ENCODE measurements around the gene GPR35. TPM values are rescaled to one million over a fixed set of nuclear protein-coding genes. Genes with fewer than 3 reads are reported as not detected.

Gene GPR35
- total and polyA plus RNA-seq, 2 donors (not counting 3 experiments of a cell fraction or from before 2014, with no cell fraction given), result 0.18 to 0.33 TPM

DNA sequence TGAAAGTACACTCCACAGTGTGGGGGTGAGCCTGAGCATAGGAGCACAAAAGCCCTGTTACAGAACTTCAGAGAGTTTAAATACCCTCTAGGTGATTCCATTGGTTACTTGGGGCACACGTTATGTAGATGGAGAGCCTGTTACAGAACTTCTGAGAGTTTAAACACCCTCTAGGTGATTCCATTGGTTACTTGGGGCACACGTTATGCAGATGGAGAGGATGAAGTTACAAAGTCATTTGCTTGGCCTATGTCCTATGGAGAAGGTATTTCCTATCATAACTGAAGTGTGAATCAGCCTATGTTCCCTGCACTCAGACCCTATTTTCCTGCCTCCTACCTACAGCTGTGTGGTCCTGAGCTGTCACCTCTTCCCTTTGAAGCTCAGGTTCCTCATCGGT, 42.5 kb upstream of the GPR35 start:
- no peak overlapping the region for H3K4me3 ChIP-seq (replicated peaks in 1 of 3; ENCODE audit: insufficient read depth in 1 of 3, low read depth in 1 of 3, low read length in 3 of 3)
- H3K9ac ChIP-seq (replicated peaks; ENCODE audit: extremely low read depth, insufficient read depth, low read length), result no peak overlapping the region
- dilution Hi-C loops (cut with MboI; ENCODE audit: extremely low pct_ligation_motif_present, low sequenced_read_pairs), result no loop called here
- peaks cover 0 to 7% of the 10 kb centered on the region in 2 experiments for H3K36me3 ChIP-seq (ENCODE audit: control insufficient read depth in 2 of 2, extremely low read depth in 1 of 2, insufficient read depth in 2 of 2, low read length in 2 of 2)
- H3K27me3 ChIP-seq (ENCODE audit: control insufficient read depth in 2 of 2, insufficient read depth in 2 of 2, low read length in 2 of 2), result no peaks in the 10 kb centered on the region
- no peak overlapping the region for H3K4me2 ChIP-seq (ENCODE audit: insufficient read depth, low read length)
- no TSS peak for BruUV-seq (replicated peaks)
- intact Hi-C loops (cut with micrococcal nuclease), result no loop called here
- H3K27ac ChIP-seq (ENCODE audit: insufficient read depth, low read depth, low read length), result no peak overlapping the region
- POLR2A ChIA-PET, result no interaction called here
- DNase-seq (ENCODE audit: low read depth, low spot score), result no peak
- H3K79me2 ChIP-seq (ENCODE audit: control insufficient read depth, insufficient read depth, low read length), result peaks cover 38% of the 10 kb centered on the region
- no peaks in the 10 kb centered on the region for H4K20me1 ChIP-seq (replicated peaks; ENCODE audit: control insufficient read depth, extremely low read depth, insufficient read depth, low read length)
- CTCF ChIA-PET, result interaction anchor here (1.2 to 1.4 kb wide), 2 partner anchors 13 to 17 kb away, joined by 3 to 5 read pairs; no protein-coding TSS in a partner anchor
- no peaks in the 10 kb centered on the region for H3K9me3 ChIP-seq (replicated peaks; ENCODE audit: control insufficient read depth, insufficient read depth, low read length)
- FAIRE-seq, result no peak
- H3K4me1 ChIP-seq (ENCODE audit: control insufficient read depth, extremely low read depth, insufficient read depth, low read length), result peaks cover 12% of the 10 kb centered on the region
- no peaks in the 10 kb centered on the region for H3K9me1 ChIP-seq (replicated peaks; ENCODE audit: control insufficient read depth, extremely low read depth, insufficient read depth, low read length)
- no peak overlapping the region for H2AFZ ChIP-seq (ENCODE audit: low read depth, low read length)
- TF ChIP-seq FOS (IDR thresholded peaks at IDR 0.05; ENCODE audit: borderline replicate concordance, insufficient read depth, low read length) (no peak), MYC (IDR thresholded peaks at IDR 0.05; ENCODE audit: low read depth, low read length) (no peak)

DNA sequence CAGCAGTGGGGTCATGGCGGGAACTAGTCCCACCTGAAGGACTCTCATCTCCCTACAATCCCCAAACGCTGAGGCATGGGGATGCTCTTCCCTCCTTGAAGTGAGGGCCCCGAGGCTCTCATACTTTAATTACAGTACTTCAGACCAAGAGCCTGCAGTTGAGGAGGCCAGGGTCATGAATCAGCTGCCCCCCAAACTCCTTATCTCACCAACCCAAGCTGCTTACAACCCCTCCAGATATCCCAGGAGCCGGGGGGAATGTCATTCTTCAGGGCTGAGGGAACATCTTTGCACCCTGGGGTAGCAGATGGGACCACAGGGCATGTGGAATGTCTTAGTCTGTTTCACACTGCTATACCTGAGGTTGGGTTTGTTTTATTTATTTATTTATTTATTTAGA, 41.5 kb upstream of the GPR35 start:
- intact Hi-C loops (cut with micrococcal nuclease), result no loop called here
- Histone ChIP-seq H3K9me3 (replicated peaks; ENCODE audit: control insufficient read depth, insufficient read depth, low read length) (no peaks in the 10 kb centered on the region), H3K27ac (ENCODE audit: insufficient read depth, low read depth, low read length) (no peak overlapping the region), H2AFZ (ENCODE audit: low read depth, low read length) (no peak overlapping the region), H3K4me3 (replicated peaks in 1 of 3; ENCODE audit: insufficient read depth in 1 of 3, low read depth in 1 of 3, low read length in 3 of 3) (no peak overlapping the region), H3K4me2 (ENCODE audit: insufficient read depth, low read length) (no peak overlapping the region), H3K79me2 (ENCODE audit: control insufficient read depth, insufficient read depth, low read length) (peaks cover 48% of the 10 kb centered on the region), H3K27me3 (ENCODE audit: control insufficient read depth in 2 of 2, insufficient read depth in 2 of 2, low read length in 2 of 2) (no peaks in the 10 kb centered on the region), H4K20me1 (replicated peaks; ENCODE audit: control insufficient read depth, extremely low read depth, insufficient read depth, low read length) (no peaks in the 10 kb centered on the region), H3K9ac (replicated peaks; ENCODE audit: extremely low read depth, insufficient read depth, low read length) (no peak overlapping the region), H3K4me1 (ENCODE audit: control insufficient read depth, extremely low read depth, insufficient read depth, low read length) (peaks cover 17% of the 10 kb centered on the region), H3K9me1 (replicated peaks; ENCODE audit: control insufficient read depth, extremely low read depth, insufficient read depth, low read length) (no peaks in the 10 kb centered on the region), H3K36me3 (ENCODE audit: control insufficient read depth in 2 of 2, extremely low read depth in 1 of 2, insufficient read depth in 2 of 2, low read length in 2 of 2) (peaks cover 0 to under 1% of the 10 kb centered on the region in 2 experiments)
- no TSS peak for BruUV-seq (replicated peaks)
- dilution Hi-C loops (cut with MboI; ENCODE audit: extremely low pct_ligation_motif_present, low sequenced_read_pairs), result no loop called here
- no peak for DNase-seq (ENCODE audit: low read depth, low spot score)
- CTCF ChIA-PET, result no interaction called here
- no peak for FAIRE-seq
- TF ChIP-seq FOS (IDR thresholded peaks at IDR 0.05; ENCODE audit: borderline replicate concordance, insufficient read depth, low read length), result no peak
- TF ChIP-seq EZH2 (IDR thresholded peaks at IDR 0.05; ENCODE audit: borderline replicate concordance, low read depth, low read length, severe bottlenecking), result no peak
- TF ChIP-seq, protein P1, sequence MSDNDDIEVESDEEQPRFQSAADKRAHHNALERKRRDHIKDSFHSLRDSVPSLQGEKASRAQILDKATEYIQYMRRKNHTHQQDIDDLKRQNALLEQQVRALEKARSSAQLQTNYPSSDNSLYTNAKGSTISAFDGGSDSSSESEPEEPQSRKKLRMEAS (IDR thresholded peaks at IDR 0.05; ENCODE audit: insufficient read depth, insufficient read length), result no peak
- no peak for TF ChIP-seq POLR2A (IDR thresholded peaks at IDR 0.05; ENCODE audit: low read depth, low read length)
- TF ChIP-seq POLR2AphosphoS5 (IDR thresholded peaks at IDR 0.05; ENCODE audit: insufficient read depth, low read depth, low read length), result no peak
- TF ChIP-seq MYC (IDR thresholded peaks at IDR 0.05; ENCODE audit: low read depth, low read length), result no peak
- TF ChIP-seq JUN (IDR thresholded peaks at IDR 0.05; ENCODE audit: borderline replicate concordance, insufficient read depth, insufficient read length, low read depth), result no peak
- TF ChIP-seq, protein P2, sequence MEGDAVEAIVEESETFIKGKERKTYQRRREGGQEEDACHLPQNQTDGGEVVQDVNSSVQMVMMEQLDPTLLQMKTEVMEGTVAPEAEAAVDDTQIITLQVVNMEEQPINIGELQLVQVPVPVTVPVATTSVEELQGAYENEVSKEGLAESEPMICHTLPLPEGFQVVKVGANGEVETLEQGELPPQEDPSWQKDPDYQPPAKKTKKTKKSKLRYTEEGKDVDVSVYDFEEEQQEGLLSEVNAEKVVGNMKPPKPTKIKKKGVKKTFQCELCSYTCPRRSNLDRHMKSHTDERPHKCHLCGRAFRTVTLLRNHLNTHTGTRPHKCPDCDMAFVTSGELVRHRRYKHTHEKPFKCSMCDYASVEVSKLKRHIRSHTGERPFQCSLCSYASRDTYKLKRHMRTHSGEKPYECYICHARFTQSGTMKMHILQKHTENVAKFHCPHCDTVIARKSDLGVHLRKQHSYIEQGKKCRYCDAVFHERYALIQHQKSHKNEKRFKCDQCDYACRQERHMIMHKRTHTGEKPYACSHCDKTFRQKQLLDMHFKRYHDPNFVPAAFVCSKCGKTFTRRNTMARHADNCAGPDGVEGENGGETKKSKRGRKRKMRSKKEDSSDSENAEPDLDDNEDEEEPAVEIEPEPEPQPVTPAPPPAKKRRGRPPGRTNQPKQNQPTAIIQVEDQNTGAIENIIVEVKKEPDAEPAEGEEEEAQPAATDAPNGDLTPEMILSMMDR (IDR thresholded peaks at IDR 0.05; ENCODE audit: extremely low read depth in 1 of 2, insufficient read depth in 1 of 2, low read depth in 1 of 2, low read length in 2 of 2), result no peak
- TF ChIP-seq GATA2 (IDR thresholded peaks at IDR 0.05; ENCODE audit: insufficient read depth, insufficient read length, low read depth, low read length), result no peak
- POLR2A ChIA-PET, result no interaction called here

Data from endothelial cell of umbilical vein (primary cell).